ENCODE measurements around the gene CYB5A. TPM values are rescaled to one million over a fixed set of nuclear protein-coding genes. Genes with fewer than 3 reads are reported as not detected.
"Not testable (repeated sequence)": the region's sequence is repeated elsewhere in the genome, so short reads cannot be mapped to it uniquely, and the experiment has no call there.

The CYB5A gene
- total RNA-seq, 4 donors from 2014 or later, result 34.0 to 236 (median 173) TPM

GRCh38 chr18:74328206-74328605 lies 36.4 kb upstream of the CYB5A start:
- in situ Hi-C loops (cut with MboI; ENCODE audit: low pct_ligation_motif_present in 1 of 4, low pct_unique_long_range_greater_than_20kb in 1 of 4, low sequenced_read_pairs in 3 of 4) (no loop called here), intact Hi-C loops (cut with DNase I; ENCODE audit: low total_unique reads) (no loop called here)
- Histone ChIP-seq H3K36me3 (no peaks in the 10 kb centered on the region), H3K27ac (no peak overlapping the region), H3K27me3 (no peaks in the 10 kb centered on the region), H3K4me1 (no peaks in the 10 kb centered on the region), H3K9me3 (no peaks in the 10 kb centered on the region), H3K4me3 (no peak overlapping the region)
- DNase-seq, result no peak
- 88% methylated on average over 2 of the region's 2 CpGs; no CpG with 5 or more reads in 1 of the 2 donors for WGBS, 2 donors (ENCODE audit: low coverage in 1 of 2)
- no peak for TF ChIP-seq POLR2A (IDR thresholded peaks at IDR 0.05)
- TF ChIP-seq EP300 (IDR thresholded peaks at IDR 0.05; ENCODE audit: low read depth), result no peak
- TF ChIP-seq POLR2AphosphoS5 (IDR thresholded peaks at IDR 0.05), result no peak
- TF ChIP-seq CTCF (IDR thresholded peaks at IDR 0.05), result no peak

- H3K4me1 ChIP-seq; H3K9me3 ChIP-seq; DNase-seq; intact Hi-C loops (cut with DNase I; ENCODE audit: low total_unique reads); H3K27ac ChIP-seq; H3K4me3 ChIP-seq; H3K36me3 ChIP-seq; H3K27me3 ChIP-seq; in situ Hi-C loops (cut with MboI; ENCODE audit: low pct_ligation_motif_present in 1 of 4, low pct_unique_long_range_greater_than_20kb in 1 of 4, low sequenced_read_pairs in 3 of 4): not testable (repeated sequence)
- 88 to 92% methylated on average over 3 of the region's 3 CpGs for WGBS, 2 donors (ENCODE audit: low coverage in 1 of 2)
Observed at GRCh38 chr18:74326791-74327190, 35.0 kb upstream of the CYB5A start.

GRCh38 chr18:74326231-74326630 lies 34.5 kb upstream of the CYB5A start:
- in situ Hi-C loops (cut with MboI; ENCODE audit: low pct_ligation_motif_present in 1 of 4, low pct_unique_long_range_greater_than_20kb in 1 of 4, low sequenced_read_pairs in 3 of 4) (no loop called here), intact Hi-C loops (cut with DNase I; ENCODE audit: low total_unique reads) (no loop called here)
- H3K9me3 ChIP-seq, result no peaks in the 10 kb centered on the region
- H3K36me3 ChIP-seq, result no peaks in the 10 kb centered on the region
- TF ChIP-seq POLR2A (IDR thresholded peaks at IDR 0.05) (no peak), POLR2AphosphoS5 (IDR thresholded peaks at IDR 0.05) (no peak), CTCF (IDR thresholded peaks at IDR 0.05) (no peak), EP300 (IDR thresholded peaks at IDR 0.05; ENCODE audit: low read depth) (no peak)
- WGBS, 2 donors (ENCODE audit: low coverage in 1 of 2), result 51 to 83% methylated on average over 1 to 2 of the region's 2 CpGs
- no peaks in the 10 kb centered on the region for H3K4me1 ChIP-seq
- H3K27ac ChIP-seq, result no peak overlapping the region
- no peak overlapping the region for H3K4me3 ChIP-seq
- no peak for DNase-seq
- H3K27me3 ChIP-seq, result no peaks in the 10 kb centered on the region

- TF ChIP-seq CTCF (IDR thresholded peaks at IDR 0.05) (no peak), EP300 (IDR thresholded peaks at IDR 0.05; ENCODE audit: low read depth) (no peak), POLR2AphosphoS5 (IDR thresholded peaks at IDR 0.05) (no peak)
- Histone ChIP-seq H3K9me3 (no peaks in the 10 kb centered on the region), H3K27ac (no peak overlapping the region), H3K27me3 (no peaks in the 10 kb centered on the region), H3K4me1 (no peaks in the 10 kb centered on the region), H3K4me3 (no peak overlapping the region), H3K36me3 (no peaks in the 10 kb centered on the region)
- in situ Hi-C loops (cut with MboI; ENCODE audit: low pct_ligation_motif_present in 1 of 4, low pct_unique_long_range_greater_than_20kb in 1 of 4, low sequenced_read_pairs in 3 of 4) (no loop called here), intact Hi-C loops (cut with DNase I; ENCODE audit: low total_unique reads) (no loop called here)
- no peak for DNase-seq
- WGBS, 2 donors (ENCODE audit: low coverage in 1 of 2), result 75 to 83% methylated on average over 9 to 29 of the region's 29 CpGs
Observed at GRCh38 chr18:74316257-74317170, 24.8 kb upstream of the CYB5A start.
